Right renal cortex interstitium (tissue), 3 donors: ENCODE measurements around the gene DOCK7. TPM values are rescaled to one million over a fixed set of nuclear protein-coding genes. Genes with fewer than 3 reads are reported as not detected.
"Not testable (repeated sequence)": the region's sequence is repeated elsewhere in the genome, so short reads cannot be mapped to it uniquely, and the experiment has no call there.

Source experiments
- DNase-seq, 3 donors: peaks; one replicate each; pipeline ENCODE4 v3.0.0-alpha.2; 2013; ENCODE audit warnings: low read depth in 3 of 3, low spot score in 2 of 3
- polyA plus RNA-seq, 3 donors: library from polyadenylated mRNA; unstranded; fragments of 120-200 nt; gene quantifications; one replicate each; pipeline ENCODE4 v1.2.1, GENCODE V29; 2013; ENCODE audit not compliant: insufficient read length in 3 of 3

DOCK7 gene
- polyA plus RNA-seq, 3 donors, result 49.8 to 67.5 (median 56.0) TPM

DNA sequence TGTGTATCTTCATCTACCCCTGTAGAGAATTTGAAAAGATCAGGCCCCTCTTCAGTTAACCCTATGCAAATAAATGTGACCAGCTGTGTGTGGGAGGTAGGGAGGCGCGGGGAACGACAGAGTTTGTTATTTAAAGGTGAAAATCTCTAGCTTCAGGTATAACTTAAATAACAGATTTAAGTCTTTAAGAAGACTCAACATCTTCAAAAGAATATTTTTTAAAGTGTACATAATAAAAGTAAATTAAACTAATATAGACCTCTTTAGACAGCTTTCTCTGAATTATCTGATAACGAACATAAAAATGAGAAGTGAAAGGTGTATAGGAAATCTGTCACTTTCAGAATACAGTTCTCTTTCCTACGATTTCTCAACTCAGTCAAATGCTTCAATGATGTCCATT lies 74.9 kb downstream of the DOCK7 start:
- no peak for DNase-seq

DNA sequence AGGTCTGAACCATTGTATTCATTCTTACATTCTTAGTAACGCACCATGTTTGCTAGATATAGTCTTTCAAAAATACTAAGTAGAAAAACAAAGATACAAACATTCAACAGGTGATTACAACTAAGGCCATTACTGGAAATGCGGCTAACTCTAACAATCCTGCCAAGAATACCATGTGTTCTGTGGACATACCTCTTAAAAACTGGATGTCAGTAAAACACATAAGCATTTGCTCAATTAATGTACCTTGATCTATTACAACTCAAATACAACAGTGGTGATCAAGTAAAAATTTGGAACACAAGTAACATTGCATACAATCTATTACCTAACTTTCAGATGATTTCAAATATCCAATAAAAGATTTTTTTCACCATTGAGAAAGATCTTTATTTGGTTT lies 75.4 kb downstream of the DOCK7 start:
- DNase-seq, result no peak

DNA sequence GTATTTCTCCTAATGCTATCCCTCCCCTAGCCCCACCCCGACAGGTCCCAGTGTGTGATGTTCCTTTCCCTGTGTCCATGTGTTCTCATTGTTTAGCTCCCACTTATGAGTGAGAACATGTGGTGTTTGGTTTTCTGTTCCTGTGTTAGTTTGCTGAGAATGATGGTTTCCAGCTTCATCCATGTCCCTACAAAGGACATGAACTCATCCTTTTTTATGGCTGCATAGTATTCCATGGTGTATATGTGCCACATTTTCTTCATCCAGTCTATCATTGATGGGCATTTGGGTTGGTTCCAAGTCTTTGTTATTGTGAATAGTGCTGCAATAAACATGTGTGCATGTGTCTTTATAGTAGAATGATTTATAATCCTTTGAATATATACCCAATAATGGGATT lies 77.6 kb downstream of the DOCK7 start:
- not testable (repeated sequence) for DNase-seq

DNA sequence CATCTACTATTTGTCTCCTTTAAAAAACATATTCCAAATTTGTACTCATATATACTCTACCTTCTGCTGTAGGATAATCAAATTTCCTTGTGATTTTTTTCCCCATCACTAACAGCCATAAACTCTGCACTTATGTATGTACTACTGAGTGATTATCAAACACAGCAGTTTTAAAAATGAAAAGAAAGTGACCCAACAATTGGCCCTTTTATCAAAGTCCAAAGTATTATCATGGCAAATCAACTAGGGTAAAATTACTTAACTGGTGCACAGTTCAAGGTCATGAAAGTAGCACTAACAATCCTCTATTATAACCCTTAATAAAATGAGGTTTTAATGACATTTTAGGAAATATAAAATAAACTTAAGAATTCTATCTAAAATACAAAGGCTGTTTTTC lies 79.3 kb downstream of the DOCK7 start:
- DNase-seq, result no peak

DNA sequence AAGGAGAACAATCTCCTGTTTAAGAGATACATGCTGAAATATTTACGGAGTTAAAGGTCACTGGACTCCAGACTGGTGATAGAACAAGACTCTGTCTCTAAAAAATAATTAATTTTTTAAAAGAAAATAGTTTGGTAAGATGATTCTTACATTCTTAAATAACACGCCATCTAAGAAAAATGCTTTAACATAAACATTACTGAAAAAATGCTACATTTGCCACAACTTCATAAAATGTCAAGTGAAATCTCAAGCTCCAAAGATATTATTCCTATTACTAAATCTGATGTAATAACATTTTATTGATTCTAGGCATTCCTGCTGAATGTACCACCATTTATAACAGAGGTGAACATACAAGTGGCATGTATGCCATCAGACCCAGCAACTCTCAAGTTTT lies 86.7 kb downstream of the DOCK7 start:
- no peak for DNase-seq

DNA sequence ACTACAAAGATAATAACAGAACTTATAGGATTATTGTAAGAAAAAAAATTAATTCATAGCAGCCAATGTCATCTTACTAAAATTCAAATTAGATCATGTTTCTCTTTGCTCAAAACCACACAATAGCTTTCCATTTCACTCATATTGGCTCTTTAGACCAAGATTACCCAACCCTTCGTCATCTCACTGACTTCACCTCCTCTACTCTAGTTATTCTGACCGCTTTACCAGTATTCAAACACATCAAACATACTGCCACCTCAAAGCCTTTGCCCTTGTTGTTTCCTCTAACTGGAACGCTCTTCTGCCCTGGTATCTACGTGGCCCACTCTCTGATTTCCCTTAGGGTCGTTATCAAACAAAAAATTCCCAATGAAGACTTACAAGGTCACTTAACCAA lies 89.1 kb downstream of the DOCK7 start:
- no peak for DNase-seq

DNA sequence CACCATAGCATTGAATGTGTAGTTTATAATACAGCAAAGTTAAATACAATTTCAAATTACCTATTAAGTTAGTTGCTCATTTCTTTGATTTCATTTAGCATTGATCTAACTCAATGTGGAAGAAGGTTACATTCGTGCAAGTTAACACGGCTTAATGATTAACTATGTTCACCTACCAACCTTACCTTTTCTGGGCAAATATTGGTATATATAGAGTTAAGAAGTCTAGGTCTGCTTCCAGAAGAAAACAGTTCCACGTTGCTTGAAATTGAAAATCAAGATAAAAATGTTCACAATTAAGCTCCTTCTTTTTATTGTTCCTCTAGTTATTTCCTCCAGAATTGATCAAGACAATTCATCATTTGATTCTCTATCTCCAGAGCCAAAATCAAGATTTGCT lies 90.9 kb downstream of the DOCK7 start, which contains the start of gene ANGPTL3:
TSS of gene ANGPTL3 (plus strand) at position 240 of the 400 bp plus-strand sequence. CDS start at position 287, 47 bp downstream.
- DNase-seq, result no peak

DNA sequence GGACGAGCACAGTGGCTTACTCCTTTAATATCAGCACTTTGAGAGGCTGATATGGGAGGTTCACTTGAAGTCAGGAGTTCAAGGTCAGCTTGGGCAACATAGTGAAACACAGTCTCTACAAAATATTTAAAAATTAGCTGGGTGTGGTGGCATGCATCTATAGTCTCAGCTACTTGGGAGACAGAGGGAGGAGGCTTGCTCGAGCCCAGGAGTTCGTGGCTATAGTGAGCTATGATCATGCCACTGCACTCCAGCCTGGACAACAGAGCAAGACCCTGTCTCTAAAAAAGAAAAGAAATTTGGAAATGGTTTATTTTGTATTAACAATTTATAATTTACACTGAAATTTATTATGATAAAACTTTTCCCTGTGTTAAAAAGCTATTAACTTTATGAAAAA lies 92.5 kb downstream of the DOCK7 start:
- DNase-seq, result no peak

DNA sequence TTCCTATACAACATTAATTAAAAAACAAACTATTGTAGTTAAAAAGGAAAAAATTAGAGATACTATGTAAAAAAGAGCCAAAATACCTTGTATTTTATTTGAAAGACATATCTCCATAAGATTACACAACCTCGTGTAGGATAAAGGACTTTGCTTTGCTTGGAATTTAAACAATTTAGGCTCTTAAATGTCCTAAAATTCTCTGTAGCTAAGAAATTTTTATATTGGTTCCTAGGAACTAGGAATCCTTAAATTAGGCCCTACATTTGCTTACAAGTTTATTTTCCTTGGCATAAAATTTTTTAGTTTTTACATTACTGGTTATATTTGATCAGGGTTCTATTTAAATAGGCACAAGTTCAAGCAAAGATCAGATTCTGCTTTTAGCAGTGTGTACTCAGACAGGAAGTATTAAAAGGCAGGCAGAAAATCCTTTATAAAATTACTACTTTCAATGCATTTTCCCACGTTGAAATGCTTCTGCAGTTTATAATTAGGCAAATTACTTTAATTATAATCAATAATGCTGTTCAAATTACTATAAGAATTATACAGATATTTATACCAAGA lies 94.3 kb downstream of the DOCK7 start:
- no peak for DNase-seq

DNA sequence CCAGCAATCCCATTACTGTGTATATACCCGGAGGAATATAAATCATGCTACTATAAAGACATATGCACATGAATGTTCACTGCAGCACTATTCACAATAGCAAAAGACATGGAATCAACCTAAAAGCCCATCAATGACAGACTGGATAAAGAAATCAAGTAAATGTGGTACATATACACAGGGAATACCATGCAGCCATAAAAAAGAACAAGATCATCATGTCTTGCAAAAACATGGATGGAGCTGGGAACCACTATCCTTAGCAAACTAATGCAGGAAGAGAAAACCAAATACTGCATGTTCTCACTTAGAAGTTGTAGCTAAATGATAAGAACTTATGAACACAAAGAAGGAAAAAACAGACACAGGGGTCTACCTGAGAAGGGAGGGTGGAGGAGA lies 97.2 kb downstream of the DOCK7 start:
- DNase-seq, result no peak

DNA sequence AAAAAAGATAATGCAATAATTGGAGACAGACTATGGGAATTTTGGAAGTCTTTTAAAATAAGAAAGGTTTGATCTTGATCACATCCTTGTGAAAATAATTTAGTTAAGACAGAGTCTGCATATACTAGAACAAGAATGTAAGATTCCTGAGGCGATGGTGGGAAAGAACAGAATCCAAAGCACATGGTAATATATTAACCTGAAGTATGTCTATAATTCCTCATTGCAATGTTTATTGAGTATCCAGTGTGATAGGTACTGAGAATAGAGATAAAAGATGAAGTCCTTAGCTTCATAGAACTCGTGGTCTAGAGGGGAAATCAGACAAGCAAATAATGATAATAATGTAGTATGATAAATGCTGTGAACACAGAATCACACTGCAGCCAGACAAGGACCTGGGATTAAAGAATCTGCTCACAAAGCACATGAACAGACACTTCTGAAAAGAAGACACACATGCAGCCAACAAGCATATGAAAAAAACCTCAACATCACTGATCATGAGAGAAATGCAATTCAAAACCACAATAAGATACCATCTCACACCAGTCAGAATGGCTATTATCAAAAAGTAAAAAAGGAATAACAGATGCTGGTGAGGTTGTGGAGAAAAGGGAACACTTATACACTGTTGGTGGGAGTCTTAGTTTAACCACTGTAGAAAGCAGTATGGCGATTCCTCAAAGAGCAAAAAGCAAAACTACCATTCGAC lies 97.8 kb downstream of the DOCK7 start:
- no peak for DNase-seq

DNA sequence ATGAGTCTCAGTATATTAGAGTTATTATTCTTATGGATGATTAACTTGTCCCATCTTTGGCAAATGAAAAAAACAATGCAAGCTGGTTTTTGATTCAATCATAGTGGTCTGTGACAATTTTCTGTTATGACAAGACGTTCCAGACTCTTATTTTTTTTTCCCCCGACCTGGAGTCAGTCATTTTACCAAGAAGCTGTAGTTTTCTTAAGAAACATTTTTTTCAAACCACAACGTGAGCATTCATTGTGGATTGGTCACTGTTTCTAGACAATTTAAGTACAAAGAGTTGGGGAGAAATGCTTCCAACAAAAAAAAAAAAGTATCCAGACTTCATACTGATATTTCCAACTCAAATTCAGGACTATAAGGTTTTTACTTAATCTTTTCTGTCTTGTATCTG lies 98.9 kb downstream of the DOCK7 start:
- DNase-seq, result no peak

DNA sequence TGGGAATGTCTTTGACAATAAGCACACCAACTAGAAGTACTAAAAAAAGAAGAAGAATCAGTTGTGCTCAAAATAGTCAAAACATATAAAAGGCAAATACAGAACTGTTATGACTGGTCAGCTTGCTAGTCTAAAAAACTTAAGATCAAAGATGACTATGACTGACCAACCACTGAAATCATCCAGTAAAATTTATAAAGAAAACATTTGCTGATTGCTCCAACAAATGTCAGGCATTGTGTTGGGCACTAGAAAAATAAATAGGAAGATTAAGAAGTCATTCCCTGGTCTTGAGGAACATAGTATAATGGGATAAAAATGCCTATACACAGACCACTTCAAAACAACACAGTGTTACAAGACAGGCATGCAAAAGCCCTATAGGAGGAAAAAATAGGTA lies 100.2 kb downstream of the DOCK7 start:
- no peak for DNase-seq

DNA sequence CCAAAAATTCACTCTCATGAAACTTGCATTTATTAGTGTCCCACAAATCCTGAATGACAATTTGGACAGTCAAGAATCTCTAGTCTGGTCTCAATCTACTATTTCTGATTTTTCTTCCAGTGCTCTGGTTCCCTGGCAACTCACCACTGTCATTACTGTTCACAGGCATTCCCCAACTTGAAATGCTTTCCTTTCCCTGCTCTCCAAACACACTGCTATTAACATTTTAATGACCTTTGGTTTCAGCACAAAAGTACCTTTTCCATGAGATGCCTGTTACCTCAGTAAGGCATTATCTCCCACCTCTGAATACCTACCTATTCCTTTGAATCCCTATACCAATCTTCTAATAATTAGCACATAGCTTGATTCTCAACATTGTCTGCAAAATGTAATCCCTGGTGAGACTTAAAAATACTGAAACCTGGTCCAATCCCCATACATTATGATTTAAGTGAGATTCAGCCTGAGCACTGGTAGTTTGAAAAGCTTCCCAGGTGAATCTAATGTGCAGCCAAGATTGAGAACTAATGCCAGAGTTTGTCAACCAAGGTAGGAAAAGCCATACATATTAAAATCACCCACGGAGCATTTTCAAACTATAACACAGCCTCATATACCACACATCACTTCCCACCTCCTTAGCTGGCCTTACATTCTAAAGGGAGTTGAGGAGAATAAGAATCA lies 102.6 kb downstream of the DOCK7 start:
- no peak for DNase-seq

DNA sequence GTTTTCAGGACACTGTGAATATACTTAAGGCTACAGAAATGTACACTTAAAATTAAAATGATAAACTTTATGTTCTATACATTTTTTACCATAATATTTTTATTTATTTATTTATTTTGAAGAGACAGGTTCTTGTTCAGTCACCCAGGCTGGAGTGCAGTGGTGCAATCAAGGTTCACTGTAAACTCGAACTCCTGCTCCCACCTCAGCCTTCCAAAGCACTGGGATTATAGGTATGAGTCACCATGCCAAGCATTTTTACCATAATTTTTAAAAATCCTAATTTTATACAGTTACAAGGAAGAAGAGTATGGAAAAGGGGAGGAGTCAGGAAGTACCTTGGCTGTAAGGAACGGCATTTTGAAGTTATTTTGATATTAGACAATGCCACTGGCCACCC lies 114.5 kb downstream of the DOCK7 start:
- no peak for DNase-seq

DNA sequence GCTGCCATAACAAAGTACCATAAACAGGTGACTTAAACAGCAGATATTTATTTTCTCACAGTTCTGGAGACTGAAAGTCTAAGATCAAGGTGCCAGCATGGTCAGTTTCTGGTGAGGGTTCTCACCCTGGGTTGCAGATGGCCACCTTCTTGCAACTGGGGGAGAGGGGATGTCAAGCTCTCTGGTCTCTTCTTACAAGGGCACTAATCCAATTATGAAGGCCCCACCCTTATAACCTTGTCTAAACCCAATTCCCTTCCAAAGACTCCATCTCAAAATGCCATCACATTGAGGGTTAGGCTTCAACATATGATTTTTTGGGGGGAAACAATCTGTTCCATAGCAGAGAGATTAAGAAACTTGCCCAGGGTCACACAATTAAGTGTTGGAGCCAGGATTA lies 115.7 kb downstream of the DOCK7 start:
- DNase-seq, result no peak

DNA sequence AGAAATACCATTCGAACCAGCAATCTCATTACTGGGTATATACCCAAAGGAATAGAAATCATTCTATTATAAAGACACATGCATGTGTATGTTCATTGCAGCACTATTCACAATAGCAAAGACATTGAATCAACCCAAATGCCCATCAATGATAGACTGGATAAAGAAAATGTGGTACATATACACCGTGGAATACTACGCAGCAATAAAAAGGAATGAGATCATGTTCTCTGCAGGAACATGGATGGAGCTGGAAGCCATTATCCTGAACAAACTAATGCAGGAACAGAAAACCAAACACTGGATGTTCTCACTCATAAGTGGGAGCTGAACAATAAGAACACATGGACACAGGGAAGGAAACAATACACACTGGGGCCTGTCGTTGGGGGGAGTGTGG lies 116.7 kb downstream of the DOCK7 start:
- not testable (repeated sequence) for DNase-seq

DNA sequence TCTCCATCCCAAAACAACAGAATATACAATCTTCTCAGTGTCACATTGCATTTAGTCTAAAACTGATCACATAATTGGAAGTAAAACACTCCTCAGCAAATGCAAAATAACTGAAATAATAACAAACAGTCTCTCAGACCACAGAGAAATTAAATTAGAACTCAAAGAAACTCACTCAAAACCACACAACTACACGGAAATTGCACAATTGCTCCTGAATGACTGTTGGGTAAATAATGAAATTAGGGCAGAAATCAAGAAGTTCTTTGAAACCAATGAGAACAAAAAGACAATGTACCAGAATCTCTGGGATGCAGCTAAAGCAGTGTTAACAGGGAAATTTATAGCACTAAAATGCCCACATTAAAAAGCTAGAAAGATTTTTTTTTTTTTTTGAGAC lies 120.3 kb downstream of the DOCK7 start:
- not testable (repeated sequence) for DNase-seq

DNA sequence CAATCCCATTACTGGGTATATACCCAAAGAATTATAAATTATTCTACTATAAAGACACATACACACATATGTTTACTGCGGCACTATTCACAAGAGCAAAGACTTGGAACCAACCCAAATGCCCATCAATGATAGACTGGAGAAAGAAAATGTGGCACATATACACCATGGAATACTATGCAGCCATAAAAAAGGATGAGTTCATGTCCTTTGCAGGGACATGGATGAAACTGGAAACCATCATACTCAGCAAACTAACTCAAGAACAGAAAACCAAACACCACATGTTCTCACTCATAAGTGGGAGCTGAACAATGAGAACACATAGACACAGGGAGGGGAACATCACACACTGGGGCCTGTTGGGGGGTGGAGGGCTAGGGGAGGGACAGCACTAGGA lies 121.0 kb downstream of the DOCK7 start:
- not testable (repeated sequence) for DNase-seq

DNA sequence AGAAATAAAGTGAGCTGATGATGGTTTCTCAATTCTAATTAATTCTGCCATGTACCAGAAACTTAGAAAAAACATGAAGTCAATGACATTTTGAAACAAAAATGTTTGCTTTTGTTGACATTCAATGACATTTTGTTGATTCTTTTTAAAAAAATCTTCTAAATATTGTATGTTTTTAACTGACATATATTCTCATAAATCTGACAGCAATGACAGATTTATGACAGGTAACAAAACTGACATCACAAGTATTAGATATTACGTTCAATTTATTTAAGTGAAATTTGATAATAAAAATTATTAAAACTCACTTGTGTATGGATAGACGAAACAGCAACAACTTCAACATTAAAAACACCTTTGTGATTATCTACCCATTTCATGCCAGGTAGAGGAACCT lies 126.9 kb downstream of the DOCK7 start:
- DNase-seq, result no peak

DNA sequence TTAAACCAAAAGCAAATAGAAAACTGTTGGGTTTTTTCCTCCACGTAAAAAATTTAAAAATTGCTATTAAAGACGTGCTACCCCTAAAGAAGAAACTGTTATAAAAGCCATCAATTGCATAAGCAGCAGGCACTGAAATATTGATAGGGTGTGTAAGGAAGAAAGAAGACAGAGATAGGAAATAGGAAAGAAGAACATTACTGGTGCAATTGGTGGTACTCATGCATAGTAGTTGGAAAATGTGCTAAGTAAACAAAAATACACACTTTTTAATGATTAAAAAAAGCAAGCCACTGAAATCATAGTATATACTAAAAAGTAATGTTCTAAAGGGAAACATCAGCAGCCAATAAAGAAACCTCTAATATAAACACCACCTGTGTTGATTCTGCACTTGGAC lies 143.6 kb downstream of the DOCK7 start:
- DNase-seq, result no peak

DNA sequence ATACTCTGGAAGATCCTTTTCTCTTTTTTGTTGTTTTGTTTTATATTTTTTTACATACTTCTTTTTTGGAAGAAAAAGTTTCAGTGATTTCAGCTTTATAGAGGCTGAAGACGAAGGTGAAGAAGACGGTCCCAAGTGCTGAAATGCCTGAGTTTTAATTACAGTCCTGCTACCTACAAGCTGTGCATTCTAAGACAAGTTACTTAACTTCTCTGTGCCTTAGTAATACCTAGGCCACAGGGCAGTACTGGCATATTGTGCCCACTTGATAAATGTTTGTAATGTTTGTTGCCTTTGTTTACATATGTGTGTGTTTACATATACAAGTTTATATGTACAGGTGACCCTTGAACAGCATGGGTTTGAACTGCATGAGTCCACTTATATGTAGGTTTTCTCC lies 147.1 kb downstream of the DOCK7 start:
- DNase-seq, result no peak
